GM23338 (cell line): Measurements from ENCODE around the gene DMRT3. TPM values are rescaled to one million over a fixed set of nuclear protein-coding genes. Genes with fewer than 3 reads are reported as not detected.

ENCODE experiments used
- ATAC-seq: fragments of 200-7000 bp; cut with Tn5 transposase; 3 replicates; pipeline ENCODE4 v1.9.1; 2020
- DNase-seq: peaks from one replicate; pipeline ENCODE4 v3.0.0-alpha.2; 2015; ENCODE audit warnings: low spot score
- H2AFZ ChIP-seq: fragments of 200-600 bp; sonication (generic); 2 replicates; pipeline ENCODE4 v1.8.0; 2016; ENCODE audit warnings: antibody characterized with exemption, mild to moderate bottlenecking, moderate library complexity
- H3F3A ChIP-seq: fragments of 200-600 bp; sonication (generic); replicated peaks from 2 replicates; pipeline ENCODE4 v1.8.0; 2017; ENCODE audit warnings: antibody characterized with exemption, mixed run types, low read depth
- H3K27ac ChIP-seq: fragments of 200-600 bp; sonication (generic); 2 replicates; pipeline ENCODE4 v1.6.1; 2016; ENCODE audit warnings: low read depth
- H3K27me3 ChIP-seq: fragments of 200-600 bp; sonication (generic); 2 replicates; pipeline ENCODE4 v1.8.0; 2016; ENCODE audit warnings: mild to moderate bottlenecking, mixed run types, moderate library complexity; ENCODE audit not compliant: insufficient read depth
- H3K36me3 ChIP-seq: fragments of 200-600 bp; sonication (generic); 2 replicates; pipeline ENCODE4 v1.8.0; 2016; ENCODE audit warnings: mild to moderate bottlenecking; ENCODE audit not compliant: insufficient read depth
- H3K4me1 ChIP-seq: fragments of 200-600 bp; sonication (generic); 2 replicates; pipeline ENCODE4 v1.8.0; 2016; ENCODE audit warnings: mild to moderate bottlenecking, moderate library complexity; ENCODE audit not compliant: insufficient read depth
- H3K4me2 ChIP-seq: fragments of 200-600 bp; sonication (generic); 2 replicates; pipeline ENCODE4 v1.7.1; 2017; ENCODE audit warnings: mixed run types
- H3K4me3 ChIP-seq: fragments of 200-600 bp; sonication (generic); 2 replicates; pipeline ENCODE4 v1.6.1; 2016; ENCODE audit warnings: mixed run types
- H3K79me2 ChIP-seq: fragments of 200-600 bp; sonication (generic); replicated peaks from 2 replicates; pipeline ENCODE4 v1.8.0; 2017; ENCODE audit warnings: mild to moderate bottlenecking; ENCODE audit not compliant: insufficient read depth
- H3K9me2 ChIP-seq: fragments of 200-600 bp; sonication (generic); 2 replicates; pipeline ENCODE4 v1.8.0; 2017; ENCODE audit not compliant: insufficient read depth
- H4K20me1 ChIP-seq: fragments of 200-600 bp; sonication (generic); replicated peaks from 2 replicates; pipeline ENCODE4 v1.8.0; 2017; ENCODE audit warnings: mild to moderate bottlenecking; ENCODE audit not compliant: insufficient read depth
- H3K27ac Mint-ChIP-seq: 2 replicates; pipeline ENCODE4 v1.8.0; 2020; ENCODE audit warnings: inconsistent platforms, mild to moderate bottlenecking, moderate library complexity, mixed read lengths
- H3K27me3 Mint-ChIP-seq: 3 replicates; pipeline ENCODE4 v1.8.0; 2022; ENCODE audit warnings: low read depth, mild to moderate bottlenecking, moderate library complexity, mixed read lengths, inconsistent platforms; ENCODE audit not compliant: insufficient read depth, poor library complexity
- H3K36me3 Mint-ChIP-seq: 3 replicates; pipeline ENCODE4 v1.8.0; 2021; ENCODE audit warnings: low read depth, mild to moderate bottlenecking, inconsistent platforms, moderate library complexity, mixed read lengths
- H3K4me1 Mint-ChIP-seq: 3 replicates; pipeline ENCODE4 v1.8.0; 2020; ENCODE audit warnings: mild to moderate bottlenecking, inconsistent platforms, mixed read lengths
- H3K4me3 Mint-ChIP-seq: 3 replicates; pipeline ENCODE4 v1.8.0; 2021; ENCODE audit warnings: moderate library complexity, mild to moderate bottlenecking, inconsistent platforms, mixed read lengths
- H3K9me3 Mint-ChIP-seq: 3 replicates; pipeline ENCODE4 v1.8.0; 2020; ENCODE audit warnings: moderate library complexity, mild to moderate bottlenecking, inconsistent platforms, mixed read lengths
- CREB1 ChIP-seq: fragments of 250-450 bp; sonication (Bioruptor Pico); IDR thresholded peaks from 2 replicates; pipeline ENCODE4 v1.5.0; 2020; ENCODE audit warnings: low read depth, mild to moderate bottlenecking, moderate library complexity
- CTCF ChIP-seq, 2 experiments: fragments of 200-600 bp in 1 of 2; sonication (generic) in 1 of 2; conservative IDR thresholded peaks; 2 replicates each; pipeline versions ENCODE4 v1.5.1 to v1.6.1; 2016 to 2017; ENCODE audit warnings: antibody characterized with exemption in 2 of 2, low read depth in 2 of 2, mild to moderate bottlenecking in 2 of 2, moderate library complexity in 1 of 2
- EZH2 ChIP-seq: fragments of 200-600 bp; sonication (generic); IDR thresholded peaks from one replicate; pipeline ENCODE4 v1.8.0; 2017; ENCODE audit warnings: antibody characterized with exemption, mild to moderate bottlenecking, low read depth; ENCODE audit not compliant: unreplicated experiment
- JUNB ChIP-seq: IDR thresholded peaks from one replicate; pipeline ENCODE4 v1.6.1; 2016; ENCODE audit warnings: antibody characterized with exemption; ENCODE audit not compliant: unreplicated experiment
- STAT1 ChIP-seq: IDR thresholded peaks from one replicate; pipeline ENCODE4 v1.6.1; 2016; ENCODE audit warnings: antibody characterized with exemption; ENCODE audit not compliant: unreplicated experiment
- ZNF114 ChIP-seq: fragments of 250-450 bp; sonication (Bioruptor Pico); IDR thresholded peaks from 2 replicates; pipeline ENCODE4 v1.5.0; 2020; ENCODE audit warnings: mild to moderate bottlenecking, moderate library complexity
- polyA plus RNA-seq: library from polyadenylated mRNA; unstranded; fragments of >200 nt; fragmentation: Nextera tagmentation; extraction: Ambion mirVana; gene quantifications from 2 replicates; pipeline ENCODE4 v1.2.1, GENCODE V29; 2016
- total RNA-seq: library from RNA; depleted of rRNA; stranded (reverse); fragments of >200 nt; shearing (Covaris generic); gene quantifications from 2 replicates; pipeline ENCODE4 v1.2.3, GENCODE V29; 2014
- TF ChIP-seq, protein P1 (sequence below): fragments of 250-450 bp; sonication (Bioruptor Pico); IDR thresholded peaks from 2 replicates; pipeline ENCODE4 v1.5.0; 2020; ENCODE audit warnings: mild to moderate bottlenecking, moderate library complexity

The DMRT3 gene
- total and polyA plus RNA-seq, 2 experiments from 2014 or later, result not detected

DNA sequence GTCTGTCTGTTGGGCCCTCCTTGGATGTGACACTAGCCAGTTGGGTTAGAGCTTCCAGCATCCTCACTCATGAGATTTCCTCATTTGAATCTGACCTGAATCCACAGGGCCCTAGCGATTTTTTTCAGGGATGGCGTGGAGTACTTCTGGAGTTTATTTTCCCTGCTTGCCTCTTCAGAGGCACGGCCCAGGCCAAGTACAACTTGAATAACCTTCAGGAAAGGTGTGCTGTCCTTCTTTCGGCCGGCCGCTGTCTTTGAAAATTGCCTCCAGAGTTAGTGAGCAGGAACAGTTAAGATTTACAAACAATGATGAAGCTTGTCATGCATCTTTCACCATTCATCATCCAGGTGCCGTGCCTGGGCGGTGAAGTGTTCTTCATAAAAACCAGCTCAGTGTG is 49.5 kb upstream of the DMRT3 start (continued):
- TF ChIP-seq, protein P1, sequence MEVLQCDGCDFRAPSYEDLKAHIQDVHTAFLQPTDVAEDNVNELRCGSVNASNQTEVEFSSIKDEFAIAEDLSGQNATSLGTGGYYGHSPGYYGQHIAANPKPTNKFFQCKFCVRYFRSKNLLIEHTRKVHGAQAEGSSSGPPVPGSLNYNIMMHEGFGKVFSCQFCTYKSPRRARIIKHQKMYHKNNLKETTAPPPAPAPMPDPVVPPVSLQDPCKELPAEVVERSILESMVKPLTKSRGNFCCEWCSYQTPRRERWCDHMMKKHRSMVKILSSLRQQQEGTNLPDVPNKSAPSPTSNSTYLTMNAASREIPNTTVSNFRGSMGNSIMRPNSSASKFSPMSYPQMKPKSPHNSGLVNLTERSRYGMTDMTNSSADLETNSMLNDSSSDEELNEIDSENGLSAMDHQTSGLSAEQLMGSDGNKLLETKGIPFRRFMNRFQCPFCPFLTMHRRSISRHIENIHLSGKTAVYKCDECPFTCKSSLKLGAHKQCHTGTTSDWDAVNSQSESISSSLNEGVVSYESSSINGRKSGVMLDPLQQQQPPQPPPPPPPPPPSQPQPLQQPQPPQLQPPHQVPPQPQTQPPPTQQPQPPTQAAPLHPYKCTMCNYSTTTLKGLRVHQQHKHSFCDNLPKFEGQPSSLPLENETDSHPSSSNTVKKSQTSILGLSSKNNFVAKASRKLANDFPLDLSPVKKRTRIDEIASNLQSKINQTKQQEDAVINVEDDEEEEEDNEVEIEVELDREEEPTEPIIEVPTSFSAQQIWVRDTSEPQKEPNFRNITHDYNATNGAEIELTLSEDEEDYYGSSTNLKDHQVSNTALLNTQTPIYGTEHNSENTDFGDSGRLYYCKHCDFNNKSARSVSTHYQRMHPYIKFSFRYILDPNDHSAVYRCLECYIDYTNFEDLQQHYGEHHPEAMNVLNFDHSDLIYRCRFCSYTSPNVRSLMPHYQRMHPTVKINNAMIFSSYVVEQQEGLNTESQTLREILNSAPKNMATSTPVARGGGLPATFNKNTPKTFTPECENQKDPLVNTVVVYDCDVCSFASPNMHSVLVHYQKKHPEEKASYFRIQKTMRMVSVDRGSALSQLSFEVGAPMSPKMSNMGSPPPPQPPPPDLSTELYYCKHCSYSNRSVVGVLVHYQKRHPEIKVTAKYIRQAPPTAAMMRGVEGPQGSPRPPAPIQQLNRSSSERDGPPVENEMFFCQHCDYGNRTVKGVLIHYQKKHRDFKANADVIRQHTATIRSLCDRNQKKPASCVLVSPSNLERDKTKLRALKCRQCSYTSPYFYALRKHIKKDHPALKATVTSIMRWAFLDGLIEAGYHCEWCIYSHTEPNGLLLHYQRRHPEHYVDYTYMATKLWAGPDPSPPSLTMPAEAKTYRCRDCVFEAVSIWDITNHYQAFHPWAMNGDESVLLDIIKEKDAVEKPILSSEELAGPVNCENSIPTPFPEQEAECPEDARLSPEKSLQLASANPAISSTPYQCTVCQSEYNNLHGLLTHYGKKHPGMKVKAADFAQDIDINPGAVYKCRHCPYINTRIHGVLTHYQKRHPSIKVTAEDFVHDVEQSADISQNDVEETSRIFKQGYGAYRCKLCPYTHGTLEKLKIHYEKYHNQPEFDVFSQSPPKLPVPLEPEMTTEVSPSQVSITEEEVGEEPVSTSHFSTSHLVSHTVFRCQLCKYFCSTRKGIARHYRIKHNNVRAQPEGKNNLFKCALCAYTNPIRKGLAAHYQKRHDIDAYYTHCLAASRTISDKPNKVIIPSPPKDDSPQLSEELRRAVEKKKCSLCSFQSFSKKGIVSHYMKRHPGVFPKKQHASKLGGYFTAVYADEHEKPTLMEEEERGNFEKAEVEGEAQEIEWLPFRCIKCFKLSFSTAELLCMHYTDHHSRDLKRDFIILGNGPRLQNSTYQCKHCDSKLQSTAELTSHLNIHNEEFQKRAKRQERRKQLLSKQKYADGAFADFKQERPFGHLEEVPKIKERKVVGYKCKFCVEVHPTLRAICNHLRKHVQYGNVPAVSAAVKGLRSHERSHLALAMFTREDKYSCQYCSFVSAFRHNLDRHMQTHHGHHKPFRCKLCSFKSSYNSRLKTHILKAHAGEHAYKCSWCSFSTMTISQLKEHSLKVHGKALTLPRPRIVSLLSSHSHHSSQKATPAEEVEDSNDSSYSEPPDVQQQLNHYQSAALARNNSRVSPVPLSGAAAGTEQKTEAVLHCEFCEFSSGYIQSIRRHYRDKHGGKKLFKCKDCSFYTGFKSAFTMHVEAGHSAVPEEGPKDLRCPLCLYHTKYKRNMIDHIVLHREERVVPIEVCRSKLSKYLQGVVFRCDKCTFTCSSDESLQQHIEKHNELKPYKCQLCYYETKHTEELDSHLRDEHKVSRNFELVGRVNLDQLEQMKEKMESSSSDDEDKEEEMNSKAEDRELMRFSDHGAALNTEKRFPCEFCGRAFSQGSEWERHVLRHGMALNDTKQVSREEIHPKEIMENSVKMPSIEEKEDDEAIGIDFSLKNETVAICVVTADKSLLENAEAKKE (CRISPR knock-in tag), result no peak
- TF ChIP-seq STAT1 (no peak), EZH2 (no peak), CREB1 (no peak)

DNA sequence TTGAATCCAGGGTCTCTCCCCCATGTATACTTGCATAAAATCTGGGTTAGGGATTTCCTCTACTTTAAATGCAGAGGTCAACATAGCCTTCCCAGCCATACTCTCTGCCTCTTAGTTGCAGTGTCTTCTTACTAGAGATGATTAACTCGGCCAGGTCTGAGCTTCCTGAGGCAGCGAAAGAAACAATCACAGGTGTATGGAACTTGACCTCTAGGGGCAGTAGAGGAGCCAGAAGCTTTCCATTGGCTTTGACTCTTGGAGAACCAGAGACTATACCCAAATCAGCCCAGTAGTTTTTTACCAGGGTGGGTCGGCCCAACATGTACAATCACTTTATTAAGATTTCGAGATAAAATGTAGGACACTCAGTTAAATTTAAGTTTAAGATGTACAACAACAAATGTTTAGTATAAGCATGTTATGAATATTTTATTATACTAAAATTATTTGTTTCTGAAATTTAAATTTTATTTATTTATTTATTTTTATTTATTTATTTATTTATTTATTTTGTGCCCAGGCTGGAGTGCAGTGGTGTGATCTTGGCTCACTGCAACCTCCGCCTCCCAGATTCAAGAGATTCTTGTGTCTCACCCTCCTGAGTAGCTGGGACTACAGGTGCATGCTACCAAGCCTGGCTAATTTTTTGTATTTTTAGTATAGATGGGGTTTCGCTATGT is 48.0 kb upstream of the DMRT3 start:
- DNase-seq (peak; percentile 90), ATAC-seq (peak; percentile 94)
- no peaks in the 10 kb centered on the region; the same call in 2 of the 3 replicates for H3K36me3 Mint-ChIP-seq
- H3K4me3 Mint-ChIP-seq, result no peak overlapping the region
- H3K4me3 ChIP-seq, result no peak overlapping the region
- H3K4me1 Mint-ChIP-seq, result 0 out of 3 replicates have a peak, but pooled peaks cover 2% of the 10 kb centered on the region
- H4K20me1 ChIP-seq, result no peaks in the 10 kb centered on the region
- TF ChIP-seq ZNF114 (no peak), STAT1 (no peak), JUNB (no peak), EZH2 (no peak), CTCF (conservative IDR thresholded peaks at IDR 0.05; ENCODE audit: low read depth in 2 of 2) (peak; percentile 72 to 76)
- H3K9me3 Mint-ChIP-seq, result 0 out of 3 replicates have a peak, but pooled peaks cover 2% of the 10 kb centered on the region
- no peaks in the 10 kb centered on the region for H3K36me3 ChIP-seq
- no peak overlapping the region for H3K27ac ChIP-seq
- H3K9me2 ChIP-seq, result no peaks in the 10 kb centered on the region
- peaks cover 7% of the 10 kb centered on the region for H3K27me3 Mint-ChIP-seq
- H3K27me3 ChIP-seq, result no peaks in the 10 kb centered on the region
- H3K4me1 ChIP-seq, result no peaks in the 10 kb centered on the region
- H2AFZ ChIP-seq, result no peak overlapping the region
- H3K27ac Mint-ChIP-seq, result no peak overlapping the region
- no peaks in the 10 kb centered on the region for H3F3A ChIP-seq
- no peak overlapping the region for H3K4me2 ChIP-seq
- H3K79me2 ChIP-seq, result no peaks in the 10 kb centered on the region
